ENCODE data around the gene HNRNPR. TPM values are rescaled to one million over a fixed set of nuclear protein-coding genes. Genes with fewer than 3 reads are reported as not detected.

The HNRNPR gene
- total RNA-seq, 6 experiments from 2014 or later = 115 to 147 (median 144) TPM

DNA sequence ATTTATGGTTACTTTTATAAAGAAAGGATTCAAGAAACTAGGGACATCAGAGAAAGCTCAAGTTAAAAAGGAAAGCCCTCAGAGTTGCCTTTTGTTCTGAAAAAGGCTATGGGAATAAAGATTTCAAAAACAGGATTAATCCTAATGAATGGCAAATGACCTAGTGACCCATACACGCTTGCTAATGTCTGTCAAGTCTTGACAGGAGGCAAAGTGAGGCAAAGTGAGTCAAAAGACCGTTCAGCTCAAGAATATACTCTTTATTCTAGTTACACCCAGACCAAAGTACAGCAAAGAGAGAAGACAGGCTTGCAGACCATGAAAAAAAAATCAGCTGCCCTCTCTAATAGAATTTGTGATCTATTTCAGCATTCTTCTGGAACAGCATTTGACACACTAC, 22.1 kb upstream of the HNRNPR start:
- Mint-ChIP-seq H3K36me3 (ENCODE audit: low read depth) (peaks cover 59% of the 10 kb centered on the region), H3K4me1 (ENCODE audit: low read depth) (peaks cover 37% of the 10 kb centered on the region), H3K4me3 (peak overlapping the region; percentile 93), H3K27ac (no peak overlapping the region), H3K27me3 (ENCODE audit: insufficient read depth) (peaks cover 6% of the 10 kb centered on the region), H3K9me3 (peaks cover 59% of the 10 kb centered on the region)
- TF ChIP-seq, protein P1, sequence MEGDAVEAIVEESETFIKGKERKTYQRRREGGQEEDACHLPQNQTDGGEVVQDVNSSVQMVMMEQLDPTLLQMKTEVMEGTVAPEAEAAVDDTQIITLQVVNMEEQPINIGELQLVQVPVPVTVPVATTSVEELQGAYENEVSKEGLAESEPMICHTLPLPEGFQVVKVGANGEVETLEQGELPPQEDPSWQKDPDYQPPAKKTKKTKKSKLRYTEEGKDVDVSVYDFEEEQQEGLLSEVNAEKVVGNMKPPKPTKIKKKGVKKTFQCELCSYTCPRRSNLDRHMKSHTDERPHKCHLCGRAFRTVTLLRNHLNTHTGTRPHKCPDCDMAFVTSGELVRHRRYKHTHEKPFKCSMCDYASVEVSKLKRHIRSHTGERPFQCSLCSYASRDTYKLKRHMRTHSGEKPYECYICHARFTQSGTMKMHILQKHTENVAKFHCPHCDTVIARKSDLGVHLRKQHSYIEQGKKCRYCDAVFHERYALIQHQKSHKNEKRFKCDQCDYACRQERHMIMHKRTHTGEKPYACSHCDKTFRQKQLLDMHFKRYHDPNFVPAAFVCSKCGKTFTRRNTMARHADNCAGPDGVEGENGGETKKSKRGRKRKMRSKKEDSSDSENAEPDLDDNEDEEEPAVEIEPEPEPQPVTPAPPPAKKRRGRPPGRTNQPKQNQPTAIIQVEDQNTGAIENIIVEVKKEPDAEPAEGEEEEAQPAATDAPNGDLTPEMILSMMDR (IDR thresholded peaks at IDR 0.05) = no peak
- DNase-seq = no peak

DNA sequence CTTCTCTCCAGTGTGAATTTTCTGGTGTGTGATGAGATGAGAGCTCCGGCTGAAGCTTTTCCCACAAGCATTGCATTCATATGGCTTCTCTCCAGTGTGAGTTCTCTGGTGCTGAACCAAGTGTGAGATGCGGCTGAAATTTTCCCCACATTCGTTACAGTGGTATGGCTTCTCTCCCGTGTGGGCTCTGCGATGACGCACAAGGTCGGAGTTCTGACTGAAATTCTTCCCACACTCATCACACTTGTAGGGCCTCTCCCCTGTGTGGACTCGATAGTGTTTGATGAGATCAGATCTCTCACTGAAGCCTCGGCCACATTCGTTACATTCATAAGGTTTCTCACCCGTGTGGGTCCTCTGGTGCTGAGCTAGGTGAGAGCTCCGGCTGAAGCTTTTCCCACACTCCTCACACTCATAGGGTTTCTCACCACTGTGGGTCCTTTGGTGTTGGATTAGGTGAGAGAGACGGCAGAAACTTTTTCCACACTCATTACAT, 18.2 kb upstream of the HNRNPR start:
- no peak for DNase-seq
- Mint-ChIP-seq H3K27ac (no peak overlapping the region), H3K27me3 (ENCODE audit: insufficient read depth) (peaks cover 6% of the 10 kb centered on the region), H3K36me3 (ENCODE audit: low read depth) (peaks cover 89% of the 10 kb centered on the region), H3K9me3 (peaks cover 88% of the 10 kb centered on the region), H3K4me3 (no peak overlapping the region), H3K4me1 (ENCODE audit: low read depth) (peaks cover 23% of the 10 kb centered on the region)
- TF ChIP-seq, protein P1 (IDR thresholded peaks at IDR 0.05) = no peak

DNA sequence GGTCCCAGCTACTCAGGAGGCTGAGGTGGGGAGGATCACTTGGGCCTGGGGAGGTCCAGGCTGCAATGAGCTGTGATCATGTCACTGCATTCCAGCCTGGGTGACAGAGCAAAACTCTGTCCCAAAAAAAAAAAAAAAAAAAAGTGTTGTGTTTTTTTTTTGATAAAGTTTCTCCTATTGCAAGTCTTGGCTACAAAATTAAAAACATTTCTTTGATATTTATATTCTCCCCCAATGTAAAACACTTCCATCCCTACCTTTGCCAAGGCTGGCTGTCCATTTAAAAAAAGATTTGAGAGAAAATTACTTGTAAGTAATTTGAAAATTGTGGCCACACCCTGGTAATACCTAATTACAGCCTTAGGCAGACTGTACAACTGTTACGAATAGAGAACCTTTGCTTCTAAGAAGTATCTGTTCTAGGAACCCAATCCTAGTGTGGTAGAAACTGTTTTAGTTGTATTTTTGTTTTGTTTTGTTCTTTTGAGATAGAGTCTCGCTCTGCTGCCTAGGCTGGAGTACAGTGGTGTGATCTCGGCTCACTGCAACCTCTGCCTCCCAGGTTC, 14.3 kb upstream of the HNRNPR start:
- Mint-ChIP-seq H3K27ac (no peak overlapping the region), H3K4me3 (no peak overlapping the region), H3K27me3 (ENCODE audit: insufficient read depth) (peaks cover 6% of the 10 kb centered on the region), H3K36me3 (ENCODE audit: low read depth) (peaks cover 69% of the 10 kb centered on the region), H3K4me1 (ENCODE audit: low read depth) (peaks cover 9% of the 10 kb centered on the region; the same call in 1 of the 2 replicates), H3K9me3 (peaks cover 56% of the 10 kb centered on the region)
- TF ChIP-seq, protein P1 (IDR thresholded peaks at IDR 0.05) = no peak
- DNase-seq = no peak

DNA sequence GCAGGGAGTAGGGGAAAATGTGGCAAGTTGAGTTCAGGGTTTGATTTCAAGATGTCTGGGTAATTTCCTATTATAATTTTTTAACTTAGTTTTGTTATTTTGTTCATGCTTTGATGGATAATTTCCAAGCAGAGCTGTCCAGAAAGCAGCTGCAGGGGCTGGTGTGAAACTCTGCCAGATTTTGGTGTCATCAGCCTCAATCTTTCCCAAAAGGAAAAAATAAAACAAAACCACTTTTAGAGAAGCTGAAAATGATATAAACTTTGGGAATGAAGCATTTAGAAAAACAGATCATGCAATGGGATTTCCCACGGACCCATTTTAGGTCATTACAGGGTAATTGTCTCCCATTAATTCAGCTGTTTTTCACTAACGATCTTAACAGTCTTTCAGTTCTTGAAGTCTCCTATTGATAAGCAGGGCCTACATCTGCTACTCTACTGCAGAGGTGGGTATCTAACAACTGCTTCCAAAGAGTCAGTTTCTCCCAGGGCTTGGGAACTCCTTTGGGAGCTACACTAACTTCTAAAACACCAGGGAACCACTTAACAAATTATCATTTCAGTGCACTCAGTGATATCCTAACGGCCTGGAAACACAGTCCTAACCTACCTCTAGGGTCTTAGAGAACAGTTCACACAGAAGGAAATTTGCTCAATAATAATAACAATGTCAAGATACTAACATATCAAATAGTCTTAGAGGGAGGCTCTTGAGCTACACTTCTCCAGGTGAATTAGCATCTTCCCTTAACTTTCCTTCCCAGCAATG, 13.2 kb upstream of the HNRNPR start:
- no peak overlapping the region for H3K4me3 Mint-ChIP-seq
- DNase-seq = no peak
- no peak overlapping the region for H3K27ac Mint-ChIP-seq
- H3K9me3 Mint-ChIP-seq = peaks cover 45% of the 10 kb centered on the region
- H3K36me3 Mint-ChIP-seq (ENCODE audit: low read depth) = peaks cover 58% of the 10 kb centered on the region
- TF ChIP-seq, protein P1 (IDR thresholded peaks at IDR 0.05) = no peak
- peaks cover 5% of the 10 kb centered on the region for H3K27me3 Mint-ChIP-seq (ENCODE audit: insufficient read depth)
- peaks cover 9% of the 10 kb centered on the region; the same call in 1 of the 2 replicates for H3K4me1 Mint-ChIP-seq (ENCODE audit: low read depth)

DNA sequence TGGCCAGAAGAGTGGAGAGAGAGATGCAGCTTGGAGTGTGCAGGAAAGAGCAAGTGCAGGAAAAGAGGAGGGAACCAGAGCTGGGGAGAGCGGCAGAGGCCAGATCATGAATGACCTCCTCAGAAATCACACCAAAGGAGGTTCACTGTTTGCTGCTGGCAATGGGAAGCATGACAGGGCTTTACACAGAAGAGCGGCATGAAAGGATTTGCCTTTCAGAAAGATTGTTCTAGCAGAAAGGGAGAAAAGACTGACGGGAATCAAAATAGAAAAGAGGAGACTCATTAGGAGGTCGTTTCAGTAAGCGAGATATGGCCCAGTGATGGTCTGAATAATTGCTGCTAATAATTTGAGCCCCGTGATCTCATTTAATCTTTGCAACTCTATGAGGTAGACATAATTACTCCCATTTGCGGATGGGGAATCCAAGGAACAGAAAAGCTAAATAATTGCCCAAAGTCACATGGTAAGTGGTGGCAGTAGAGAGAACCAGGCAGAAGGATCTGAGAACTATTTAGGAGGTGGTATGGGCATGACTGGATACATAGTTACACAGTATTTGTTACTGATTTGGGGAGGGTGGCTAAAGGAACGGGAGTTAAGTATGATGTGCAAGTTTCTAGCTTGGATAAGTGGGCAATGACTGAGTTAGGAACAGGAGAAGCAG, 12.5 kb upstream of the HNRNPR start:
- peaks cover 9% of the 10 kb centered on the region; the same call in 1 of the 2 replicates for H3K4me1 Mint-ChIP-seq (ENCODE audit: low read depth)
- TF ChIP-seq, protein P1 (IDR thresholded peaks at IDR 0.05) = no peak
- peaks cover 38% of the 10 kb centered on the region for H3K9me3 Mint-ChIP-seq
- DNase-seq = no peak
- H3K4me3 Mint-ChIP-seq = no peak overlapping the region
- no peaks in the 10 kb centered on the region for H3K27me3 Mint-ChIP-seq (ENCODE audit: insufficient read depth)
- peaks cover 51% of the 10 kb centered on the region for H3K36me3 Mint-ChIP-seq (ENCODE audit: low read depth)
- no peak overlapping the region for H3K27ac Mint-ChIP-seq

Data from HFFc6 (cell line).